ENCODE measurements around the gene ICE2.
"Not testable (repeated sequence)": the region's sequence is repeated elsewhere in the genome, so short reads cannot be mapped to it uniquely, and the experiment has no call there.

The ICE2 gene

DNA sequence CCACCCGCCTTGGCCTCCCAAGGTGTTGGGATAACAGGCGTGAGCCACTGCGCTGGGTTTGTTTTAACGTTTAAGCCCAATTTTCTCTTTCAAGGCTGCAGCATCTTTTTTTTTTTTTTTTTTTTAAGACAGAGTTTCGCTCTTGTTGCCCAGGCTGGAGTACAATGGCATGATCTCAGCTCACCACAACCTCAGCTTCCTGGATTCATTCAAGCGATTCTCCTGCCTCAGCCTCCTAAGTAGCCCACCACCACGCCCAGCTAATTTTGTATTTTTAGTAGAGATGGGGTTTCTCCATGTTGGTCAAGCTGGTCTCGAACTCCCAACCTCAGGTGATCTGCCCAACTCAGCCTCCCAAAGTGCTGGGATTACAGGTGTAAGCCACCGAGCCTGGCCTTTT is 68.6 kb downstream of the ICE2 start:
- not testable (repeated sequence) for H3K14ac ChIP-seq (ENCODE audit: low read length in 2 of 2); H3K36me3 ChIP-seq (ENCODE audit: control insufficient read depth in 1 of 2, insufficient read depth in 2 of 2, low read depth in 1 of 2, low read length in 2 of 2); H4K91ac ChIP-seq (ENCODE audit: low read length); H3K4me3 ChIP-seq (ENCODE audit: insufficient read depth in 1 of 2, low read depth in 1 of 2, low read length in 2 of 2); H2BK15ac ChIP-seq (ENCODE audit: low read depth, poor library complexity, severe bottlenecking); H3K27ac ChIP-seq (ENCODE audit: low read length, poor library complexity, severe bottlenecking); H3K4me1 ChIP-seq (ENCODE audit: control insufficient read depth, insufficient read depth, low read depth, low read length); H2BK120ac ChIP-seq (ENCODE audit: low read depth, low read length); H3K23ac ChIP-seq (ENCODE audit: low read length in 2 of 2); H2BK5ac ChIP-seq (ENCODE audit: low read depth, low read length, poor library complexity, severe bottlenecking); H4K8ac ChIP-seq (ENCODE audit: low read length); H3K9ac ChIP-seq (ENCODE audit: low read length); H3K79me1 ChIP-seq (replicated peaks; ENCODE audit: low read length, poor library complexity, severe bottlenecking); DNase-seq; H2AK5ac ChIP-seq (ENCODE audit: low read length, severe bottlenecking); H2AFZ ChIP-seq (ENCODE audit: low read depth, low read length); H2BK12ac ChIP-seq (ENCODE audit: low read length in 2 of 2); H3K9me3 ChIP-seq (ENCODE audit: control insufficient read depth, low read length); H3K4me2 ChIP-seq (ENCODE audit: low read length, poor library complexity, severe bottlenecking); H3K27me3 ChIP-seq (ENCODE audit: control insufficient read depth in 1 of 2, insufficient read depth in 1 of 2, low read length in 2 of 2)
- WGBS, result 95% methylated on average over 6 of the region's 9 CpGs
- Histone ChIP-seq H3K18ac (ENCODE audit: low read depth in 1 of 2, low read length in 2 of 2) (peak overlapping the region in 1 of 2 experiments; percentile 34), H3K4ac (ENCODE audit: low read depth in 1 of 2, low read length in 2 of 2) (peak overlapping the region in 1 of 2 experiments; percentile 8)

DNA sequence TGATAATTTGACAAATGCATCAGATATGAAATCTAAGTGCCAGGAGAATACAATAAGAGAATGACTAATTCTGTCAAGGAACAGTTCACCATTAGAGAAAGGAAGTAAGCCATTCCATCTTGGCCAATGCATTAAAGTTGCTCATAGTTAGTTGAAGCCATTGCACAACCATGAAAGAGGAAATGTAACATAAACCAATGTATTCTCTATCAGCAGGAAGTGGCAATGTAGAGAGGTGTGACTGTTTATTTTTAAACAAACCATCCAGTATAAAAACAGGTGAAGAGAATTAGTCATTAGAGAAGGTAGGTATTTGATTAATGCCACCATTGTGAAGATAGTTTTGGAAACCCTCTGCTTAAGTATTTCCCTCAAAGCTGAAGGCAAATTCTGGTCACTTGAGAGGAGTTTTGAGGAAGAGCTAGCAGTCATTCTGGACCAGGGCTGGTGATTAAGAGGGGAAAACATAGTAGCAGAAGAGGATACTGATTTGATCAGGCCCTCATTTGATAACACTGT is 70.4 kb downstream of the ICE2 start:
- no peak overlapping the region for H3K4me3 ChIP-seq (ENCODE audit: insufficient read depth in 1 of 2, low read depth in 1 of 2, low read length in 2 of 2)
- peak overlapping the region; percentile 49 for H2BK120ac ChIP-seq (ENCODE audit: low read depth, low read length)
- H3K27ac ChIP-seq (ENCODE audit: low read length, poor library complexity, severe bottlenecking), result peak overlapping the region; percentile 71
- H4K8ac ChIP-seq (ENCODE audit: low read length), result no peak overlapping the region
- no peaks in the 10 kb centered on the region for H3K27me3 ChIP-seq (ENCODE audit: control insufficient read depth in 1 of 2, insufficient read depth in 1 of 2, low read length in 2 of 2)
- H3K4me2 ChIP-seq (ENCODE audit: low read length, poor library complexity, severe bottlenecking), result no peak overlapping the region
- no peaks in the 10 kb centered on the region for H3K9me3 ChIP-seq (ENCODE audit: control insufficient read depth, low read length)
- no peak overlapping the region for H2AFZ ChIP-seq (ENCODE audit: low read depth, low read length)
- H3K23ac ChIP-seq (ENCODE audit: low read length in 2 of 2), result no peak overlapping the region
- no peak overlapping the region for H3K14ac ChIP-seq (ENCODE audit: low read length in 2 of 2)
- peak overlapping the region; percentile 69 for H2AK5ac ChIP-seq (ENCODE audit: low read length, severe bottlenecking)
- no peaks in the 10 kb centered on the region for H3K36me3 ChIP-seq (ENCODE audit: control insufficient read depth in 1 of 2, insufficient read depth in 2 of 2, low read depth in 1 of 2, low read length in 2 of 2)
- no peak overlapping the region for H4K91ac ChIP-seq (ENCODE audit: low read length)
- H2BK15ac ChIP-seq (ENCODE audit: low read depth, poor library complexity, severe bottlenecking), result no peak overlapping the region
- H3K18ac ChIP-seq (ENCODE audit: low read depth in 1 of 2, low read length in 2 of 2), result no peak overlapping the region
- H3K79me1 ChIP-seq (replicated peaks; ENCODE audit: low read length, poor library complexity, severe bottlenecking), result peaks cover 2% of the 10 kb centered on the region
- H3K4ac ChIP-seq (ENCODE audit: low read depth in 1 of 2, low read length in 2 of 2), result no peak overlapping the region
- H2BK12ac ChIP-seq (ENCODE audit: low read length in 2 of 2), result no peak overlapping the region
- peak overlapping the region; percentile 16 for H3K9ac ChIP-seq (ENCODE audit: low read length)
- DNase-seq, result peak; percentile 81
- H2BK5ac ChIP-seq (ENCODE audit: low read depth, low read length, poor library complexity, severe bottlenecking), result no peak overlapping the region
- peaks cover 4% of the 10 kb centered on the region for H3K4me1 ChIP-seq (ENCODE audit: control insufficient read depth, insufficient read depth, low read depth, low read length)

DNA sequence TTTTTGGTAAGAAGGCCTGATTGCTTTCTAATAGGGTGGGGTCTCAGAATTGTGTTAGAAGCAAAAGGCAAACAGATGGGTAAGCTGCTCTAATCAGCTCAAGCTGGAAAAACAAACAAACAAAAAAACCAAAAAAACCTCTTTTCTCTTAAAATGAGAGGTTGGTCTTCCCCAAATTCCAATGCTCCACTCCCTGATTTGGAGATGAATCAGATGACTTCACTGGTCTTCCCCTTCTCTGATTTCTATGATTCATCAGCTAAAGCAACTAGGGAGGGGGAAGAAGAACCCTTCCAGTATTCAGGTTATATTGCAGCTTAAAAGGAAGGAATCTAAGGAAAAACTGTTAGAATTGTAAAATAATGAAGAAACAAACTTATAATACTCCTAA is 71.5 kb downstream of the ICE2 start:
- Histone ChIP-seq H4K8ac (ENCODE audit: low read length) (no peak overlapping the region), H3K27me3 (ENCODE audit: control insufficient read depth in 1 of 2, insufficient read depth in 1 of 2, low read length in 2 of 2) (no peaks in the 10 kb centered on the region), H3K14ac (ENCODE audit: low read length in 2 of 2) (no peak overlapping the region), H3K36me3 (ENCODE audit: control insufficient read depth in 1 of 2, insufficient read depth in 2 of 2, low read depth in 1 of 2, low read length in 2 of 2) (no peaks in the 10 kb centered on the region), H3K23ac (ENCODE audit: low read length in 2 of 2) (no peak overlapping the region), H3K4me1 (ENCODE audit: control insufficient read depth, insufficient read depth, low read depth, low read length) (peaks cover 6% of the 10 kb centered on the region), H2AK5ac (ENCODE audit: low read length, severe bottlenecking) (no peak overlapping the region), H2BK5ac (ENCODE audit: low read depth, low read length, poor library complexity, severe bottlenecking) (no peak overlapping the region), H2AFZ (ENCODE audit: low read depth, low read length) (no peak overlapping the region), H3K9me3 (ENCODE audit: control insufficient read depth, low read length) (no peaks in the 10 kb centered on the region), H3K4ac (ENCODE audit: low read depth in 1 of 2, low read length in 2 of 2) (no peak overlapping the region), H2BK15ac (ENCODE audit: low read depth, poor library complexity, severe bottlenecking) (no peak overlapping the region), H3K27ac (ENCODE audit: low read length, poor library complexity, severe bottlenecking) (peak overlapping the region; percentile 61), H2BK120ac (ENCODE audit: low read depth, low read length) (no peak overlapping the region), H4K91ac (ENCODE audit: low read length) (no peak overlapping the region), H3K4me2 (ENCODE audit: low read length, poor library complexity, severe bottlenecking) (peak overlapping the region; percentile 37), H3K79me1 (replicated peaks; ENCODE audit: low read length, poor library complexity, severe bottlenecking) (peaks cover 2% of the 10 kb centered on the region), H3K18ac (ENCODE audit: low read depth in 1 of 2, low read length in 2 of 2) (no peak overlapping the region), H2BK12ac (ENCODE audit: low read length in 2 of 2) (no peak overlapping the region), H3K4me3 (ENCODE audit: insufficient read depth in 1 of 2, low read depth in 1 of 2, low read length in 2 of 2) (peak overlapping the region in 1 of 2 experiments; percentile 45), H3K9ac (ENCODE audit: low read length) (peak overlapping the region; percentile 64)
- peak; percentile 40 for DNase-seq

DNA sequence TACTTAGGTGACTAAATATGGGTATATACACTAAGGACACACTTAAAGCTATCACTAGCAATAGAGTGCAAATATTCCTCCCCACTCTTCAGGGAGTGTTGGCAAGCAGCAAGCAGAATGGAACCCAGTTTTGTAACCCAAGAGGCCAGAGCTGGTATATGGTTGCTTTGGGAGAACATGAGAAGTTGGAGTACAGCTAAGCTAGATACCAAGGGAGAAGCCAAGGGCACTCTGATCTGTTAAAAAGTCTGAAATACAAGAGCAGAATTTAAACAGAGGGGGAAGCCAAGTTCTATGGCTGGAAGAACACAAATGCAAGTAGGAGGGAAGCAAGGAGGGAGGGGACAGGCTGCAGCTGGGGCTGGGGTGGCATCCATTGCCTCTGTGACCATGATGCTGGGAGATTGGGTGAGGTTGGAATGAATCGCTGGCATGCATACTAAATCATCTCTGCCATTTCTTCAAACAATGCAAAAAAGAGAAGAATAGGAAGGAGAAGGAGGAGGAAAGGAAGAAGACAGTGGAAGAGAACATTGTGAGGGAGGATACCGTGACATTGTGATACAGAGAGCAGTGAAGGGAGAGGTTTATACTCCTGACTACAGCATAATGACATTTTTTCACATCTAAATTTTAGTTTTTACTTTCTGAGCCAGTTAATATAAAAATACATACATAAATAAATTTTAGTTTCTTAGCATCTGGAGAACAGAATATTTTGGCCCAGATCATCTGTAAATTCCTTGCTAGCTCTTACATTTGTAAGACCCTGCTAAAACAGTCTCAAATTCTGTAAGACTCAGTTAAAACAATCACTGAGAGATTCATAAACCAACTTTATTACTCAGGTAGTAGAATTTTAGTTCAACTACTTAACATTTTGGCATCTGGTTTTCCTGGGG is 72.2 kb downstream of the ICE2 start:
- Histone ChIP-seq H3K18ac (ENCODE audit: low read depth in 1 of 2, low read length in 2 of 2) (peak overlapping the region in 1 of 2 experiments; percentile 70), H3K4me1 (ENCODE audit: control insufficient read depth, insufficient read depth, low read depth, low read length) (peaks cover 6% of the 10 kb centered on the region), H3K27me3 (ENCODE audit: control insufficient read depth in 1 of 2, insufficient read depth in 1 of 2, low read length in 2 of 2) (no peaks in the 10 kb centered on the region), H3K23ac (ENCODE audit: low read length in 2 of 2) (no peak overlapping the region), H3K4ac (ENCODE audit: low read depth in 1 of 2, low read length in 2 of 2) (no peak overlapping the region), H3K27ac (ENCODE audit: low read length, poor library complexity, severe bottlenecking) (peak overlapping the region; percentile 61), H2AK5ac (ENCODE audit: low read length, severe bottlenecking) (peak overlapping the region; percentile 5), H3K4me3 (ENCODE audit: insufficient read depth in 1 of 2, low read depth in 1 of 2, low read length in 2 of 2) (peak overlapping the region in 1 of 2 experiments; percentile 39), H2BK12ac (ENCODE audit: low read length in 2 of 2) (peak overlapping the region; percentile 17 to 18), H2BK120ac (ENCODE audit: low read depth, low read length) (peak overlapping the region; percentile 61), H3K14ac (ENCODE audit: low read length in 2 of 2) (no peak overlapping the region), H2AFZ (ENCODE audit: low read depth, low read length) (no peak overlapping the region), H3K4me2 (ENCODE audit: low read length, poor library complexity, severe bottlenecking) (peak overlapping the region; percentile 37), H3K9me3 (ENCODE audit: control insufficient read depth, low read length) (no peaks in the 10 kb centered on the region), H3K36me3 (ENCODE audit: control insufficient read depth in 1 of 2, insufficient read depth in 2 of 2, low read depth in 1 of 2, low read length in 2 of 2) (no peaks in the 10 kb centered on the region), H4K8ac (ENCODE audit: low read length) (no peak overlapping the region), H2BK5ac (ENCODE audit: low read depth, low read length, poor library complexity, severe bottlenecking) (no peak overlapping the region), H4K91ac (ENCODE audit: low read length) (no peak overlapping the region), H3K79me1 (replicated peaks; ENCODE audit: low read length, poor library complexity, severe bottlenecking) (peaks cover 2% of the 10 kb centered on the region), H2BK15ac (ENCODE audit: low read depth, poor library complexity, severe bottlenecking) (no peak overlapping the region), H3K9ac (ENCODE audit: low read length) (peak overlapping the region; percentile 64)
- no CpG with 5 or more reads among the region's 2 CpGs for WGBS
- no peak for DNase-seq
